SK-N-MC (cell line): ENCODE data around the gene IFNGR2.

Experiments used
- EZH2 ChIP-seq: fragments of 200-600 bp; sonication (generic); IDR thresholded peaks from one replicate; pipeline ENCODE4 v1.6.1; 2017; ENCODE audit warnings: antibody characterized with exemption
- FOXP2 ChIP-seq: optimal IDR thresholded peaks from 2 replicates; pipeline ENCODE3; 2011; ENCODE audit warnings: mild to moderate bottlenecking, moderate library complexity; ENCODE audit not compliant: insufficient read depth; ENCODE audit errors: extremely low read length, control extremely low read depth
- POLR2AphosphoS5 ChIP-seq: IDR thresholded peaks from 2 replicates; pipeline ENCODE4 v1.6.1; 2012; ENCODE audit warnings: mild to moderate bottlenecking, low read depth, low read length, borderline replicate concordance

DNA sequence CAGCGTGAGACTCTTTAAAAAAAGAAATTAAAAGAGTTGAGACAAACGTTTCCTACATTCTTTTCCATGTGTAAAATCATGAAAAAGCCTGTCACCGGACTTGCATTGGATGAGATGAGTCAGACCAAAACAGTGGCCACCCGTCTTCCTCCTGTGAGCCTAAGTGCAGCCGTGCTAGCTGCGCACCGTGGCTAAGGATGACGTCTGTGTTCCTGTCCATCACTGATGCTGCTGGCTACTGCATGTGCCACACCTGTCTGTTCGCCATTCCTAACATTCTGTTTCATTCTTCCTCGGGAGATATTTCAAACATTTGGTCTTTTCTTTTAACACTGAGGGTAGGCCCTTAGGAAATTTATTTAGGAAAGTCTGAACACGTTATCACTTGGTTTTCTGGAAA is 47.2 kb upstream of the IFNGR2 start:
- TF ChIP-seq POLR2AphosphoS5 (no peak), EZH2 (no peak), FOXP2 (no peak)
